ENCODE measurements around the gene GBP5.
"Not testable (repeated sequence)": the region's sequence is repeated elsewhere in the genome, so short reads cannot be mapped to it uniquely, and the experiment has no call there.

Gene GBP5, protein sequence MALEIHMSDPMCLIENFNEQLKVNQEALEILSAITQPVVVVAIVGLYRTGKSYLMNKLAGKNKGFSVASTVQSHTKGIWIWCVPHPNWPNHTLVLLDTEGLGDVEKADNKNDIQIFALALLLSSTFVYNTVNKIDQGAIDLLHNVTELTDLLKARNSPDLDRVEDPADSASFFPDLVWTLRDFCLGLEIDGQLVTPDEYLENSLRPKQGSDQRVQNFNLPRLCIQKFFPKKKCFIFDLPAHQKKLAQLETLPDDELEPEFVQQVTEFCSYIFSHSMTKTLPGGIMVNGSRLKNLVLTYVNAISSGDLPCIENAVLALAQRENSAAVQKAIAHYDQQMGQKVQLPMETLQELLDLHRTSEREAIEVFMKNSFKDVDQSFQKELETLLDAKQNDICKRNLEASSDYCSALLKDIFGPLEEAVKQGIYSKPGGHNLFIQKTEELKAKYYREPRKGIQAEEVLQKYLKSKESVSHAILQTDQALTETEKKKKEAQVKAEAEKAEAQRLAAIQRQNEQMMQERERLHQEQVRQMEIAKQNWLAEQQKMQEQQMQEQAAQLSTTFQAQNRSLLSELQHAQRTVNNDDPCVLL

GRCh38 chr1:89272269-89273041, at the start of gene GBP5:
Gene GBP5 (minus strand): TSS chr1:89272860. CDS start chr1:89269555, 3,305 bp downstream.
- not testable (repeated sequence) for DNase-seq (ENCODE audit: low read depth in 2 of 2)

- DNase-seq (ENCODE audit: low read depth in 2 of 2) = no peak
Observed at GRCh38 chr1:89322402-89322801, 49.7 kb upstream of the GBP5 start.

GRCh38 chr1:89312572-89312971, 39.9 kb upstream of the GBP5 start:
- DNase-seq (ENCODE audit: low read depth in 2 of 2) = no peak

- no peak for DNase-seq (ENCODE audit: low read depth in 2 of 2)
Observed at GRCh38 chr1:89311757-89312156, 39.1 kb upstream of the GBP5 start.

DNA sequence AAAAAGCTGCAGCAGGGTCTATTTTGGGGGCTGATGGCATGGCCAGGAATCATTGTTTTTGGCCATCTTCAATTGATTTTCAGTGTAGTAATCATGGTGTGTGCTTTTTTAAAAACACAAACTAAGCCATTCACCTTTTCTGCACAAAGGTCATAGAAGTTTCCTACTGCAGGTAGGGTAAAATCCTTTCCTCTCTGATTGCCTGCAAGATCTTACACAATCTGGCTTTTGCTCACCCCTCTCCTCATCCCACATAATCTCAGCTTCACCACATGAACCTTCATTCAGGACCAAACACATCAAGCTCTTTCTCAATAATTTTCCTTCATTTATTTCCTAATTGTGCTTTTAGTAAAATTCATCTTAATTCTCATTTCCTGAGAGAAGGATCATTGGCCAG, 38.3 kb upstream of the GBP5 start:
- no peak for DNase-seq (ENCODE audit: low read depth in 2 of 2)

DNA sequence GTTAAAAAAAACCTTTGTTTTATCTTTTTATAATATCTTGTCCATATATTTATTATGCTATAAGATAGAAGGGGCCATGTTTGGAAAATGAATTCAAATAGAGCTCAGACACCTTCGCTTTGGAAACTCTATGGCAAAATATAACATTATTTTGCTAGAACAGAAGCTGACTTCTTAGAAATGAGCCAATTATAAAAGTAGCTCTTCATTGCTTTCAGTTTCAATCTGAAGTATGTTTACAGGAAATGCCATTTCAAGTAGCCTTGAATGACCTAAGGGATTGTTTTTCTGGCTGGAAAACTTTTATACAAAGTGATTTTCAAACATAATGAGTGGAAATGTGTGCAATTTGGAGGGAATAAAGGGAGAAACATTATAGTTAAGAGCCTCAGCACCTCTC, 37.8 kb upstream of the GBP5 start:
- DNase-seq (ENCODE audit: low read depth in 2 of 2) = no peak

DNA sequence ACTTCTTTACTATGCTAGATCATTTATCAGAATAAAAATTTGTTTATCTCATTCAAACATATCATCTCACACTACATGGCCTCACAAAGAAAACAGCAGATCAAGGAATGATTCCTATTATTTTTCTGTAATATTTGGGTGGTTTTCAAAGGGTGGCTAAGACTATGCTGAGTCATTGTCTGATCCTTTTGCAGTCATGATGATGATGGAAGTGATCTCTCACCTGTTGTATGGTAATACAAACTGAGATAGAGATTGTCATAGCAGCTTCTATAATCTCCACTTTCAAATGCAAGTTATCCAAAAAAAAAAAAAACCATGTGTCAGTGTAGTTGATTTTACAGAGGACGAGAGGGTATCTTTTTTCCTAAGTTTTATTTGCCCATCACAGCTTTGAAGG, 37.2 kb upstream of the GBP5 start:
- DNase-seq (ENCODE audit: low read depth in 2 of 2) = no peak

GRCh38 chr1:89306273-89306672, 33.6 kb upstream of the GBP5 start:
- DNase-seq (ENCODE audit: low read depth in 2 of 2) = no peak

DNA sequence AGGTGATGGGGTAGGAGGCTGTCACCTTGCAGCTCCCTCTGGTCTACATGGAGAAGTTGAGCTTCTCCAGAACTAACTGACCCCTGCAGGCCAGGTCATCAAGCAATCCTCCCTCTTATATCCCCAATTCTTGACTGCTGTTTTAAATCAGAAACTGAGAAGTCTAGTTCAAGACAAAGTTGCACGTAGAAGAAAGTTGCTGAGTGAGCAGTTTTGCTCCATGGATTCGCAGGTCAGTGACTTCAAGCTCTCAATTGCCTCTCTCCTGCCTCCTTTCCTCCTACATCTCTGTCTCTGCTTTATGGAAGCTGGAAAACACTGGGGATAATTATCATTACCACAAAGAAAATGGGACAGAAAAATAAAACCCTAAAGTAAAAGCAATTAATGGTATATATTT, 32.8 kb upstream of the GBP5 start:
- DNase-seq (ENCODE audit: low read depth in 2 of 2) = no peak

- DNase-seq (ENCODE audit: low read depth in 2 of 2) = no peak
Observed at GRCh38 chr1:89304572-89305230, 32.0 kb upstream of the GBP5 start.

DNA sequence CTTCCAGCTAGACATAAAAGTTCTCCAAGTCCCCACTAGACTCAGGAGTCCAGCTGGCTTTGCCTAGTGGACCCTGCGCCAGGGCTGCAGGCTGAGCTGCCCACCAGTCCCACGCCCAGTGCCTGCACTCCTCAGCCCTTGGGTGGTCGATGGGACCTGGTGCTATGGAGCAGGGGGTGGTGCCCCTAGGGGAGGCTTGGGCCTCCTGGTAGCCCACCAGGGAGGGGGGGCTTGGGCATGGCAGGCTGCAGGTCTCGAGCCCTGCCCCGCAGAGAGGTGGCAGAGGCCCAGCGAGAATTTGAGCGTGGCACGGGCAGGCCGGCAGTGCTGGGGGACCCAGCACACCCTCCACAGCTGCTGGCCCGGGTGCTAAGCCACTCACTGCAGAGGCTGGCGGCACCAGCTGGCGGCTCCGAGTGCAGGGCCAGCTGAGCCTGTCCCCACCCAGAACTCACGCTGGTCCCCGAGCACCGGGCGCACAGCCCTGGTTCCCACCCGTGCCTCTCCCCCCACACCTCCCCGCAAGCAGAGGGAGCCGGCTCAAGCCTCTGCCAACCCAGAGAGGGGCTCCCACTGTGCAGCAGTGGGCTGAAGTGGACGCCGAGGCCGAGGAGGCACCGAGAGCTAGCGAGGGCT, 30.2 kb upstream of the GBP5 start:
- DNase-seq (ENCODE audit: low read depth in 2 of 2) = no peak

DNA sequence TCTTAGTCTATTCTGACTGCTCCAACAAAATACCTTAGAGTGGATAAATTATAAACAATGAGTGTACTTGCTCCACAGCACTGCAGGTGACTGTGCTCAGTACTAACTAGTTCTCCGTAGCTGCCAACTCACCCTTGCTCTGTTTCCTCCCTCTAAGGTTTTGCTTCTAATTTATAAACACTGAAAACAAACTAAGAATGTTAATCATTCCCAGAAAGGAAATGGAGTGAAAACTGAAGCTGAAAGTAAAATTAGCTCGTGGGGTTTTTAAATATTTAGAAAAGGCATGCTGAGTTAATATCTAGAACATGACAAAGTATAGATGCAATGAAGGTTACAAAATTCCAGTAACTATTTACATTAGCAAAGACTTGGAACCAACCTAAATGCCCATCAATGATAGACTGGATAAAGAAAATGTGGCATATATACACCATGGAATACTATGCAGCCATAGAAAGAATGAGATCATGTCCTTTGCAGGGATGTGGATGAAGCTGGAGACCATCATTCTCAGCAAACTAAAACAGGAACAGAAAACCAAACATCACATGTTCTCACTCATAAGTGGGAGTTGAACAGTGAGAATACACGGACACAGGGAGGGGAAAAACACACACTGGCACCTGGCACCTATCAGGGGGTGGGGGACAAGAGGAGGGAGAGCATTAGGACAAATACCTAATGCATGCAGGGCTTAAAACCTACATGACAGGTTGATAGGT, 27.2 kb upstream of the GBP5 start:
- DNase-seq (ENCODE audit: low read depth in 2 of 2) = not testable (repeated sequence)

GRCh38 chr1:89298461-89298860, 25.8 kb upstream of the GBP5 start:
- no peak for DNase-seq (ENCODE audit: low read depth in 2 of 2)

DNA sequence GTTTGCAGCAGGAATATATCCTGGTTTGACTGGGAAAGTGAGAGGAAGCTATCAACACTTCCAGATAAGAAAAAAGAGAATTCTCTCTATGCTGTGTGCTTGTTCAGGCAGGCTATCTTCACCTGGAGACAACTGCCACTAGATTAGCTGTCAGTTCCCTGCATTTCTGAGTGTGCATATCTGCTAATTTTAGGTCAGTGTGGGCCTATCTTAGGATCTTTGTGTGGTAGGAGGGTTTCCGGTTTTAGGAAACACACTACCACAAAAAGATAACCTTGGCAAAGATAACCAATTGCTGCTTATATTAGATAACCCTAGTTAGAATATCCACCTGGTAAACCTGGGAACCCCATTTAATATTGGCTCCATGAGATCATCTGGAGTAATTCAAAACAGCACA, 22.5 kb upstream of the GBP5 start:
- no peak for DNase-seq (ENCODE audit: low read depth in 2 of 2)

GRCh38 chr1:89291276-89291675, 18.6 kb upstream of the GBP5 start:
- no peak for DNase-seq (ENCODE audit: low read depth in 2 of 2)

- no peak for DNase-seq (ENCODE audit: low read depth in 2 of 2)
Observed at GRCh38 chr1:89288051-89288340, 15.3 kb upstream of the GBP5 start.

DNA sequence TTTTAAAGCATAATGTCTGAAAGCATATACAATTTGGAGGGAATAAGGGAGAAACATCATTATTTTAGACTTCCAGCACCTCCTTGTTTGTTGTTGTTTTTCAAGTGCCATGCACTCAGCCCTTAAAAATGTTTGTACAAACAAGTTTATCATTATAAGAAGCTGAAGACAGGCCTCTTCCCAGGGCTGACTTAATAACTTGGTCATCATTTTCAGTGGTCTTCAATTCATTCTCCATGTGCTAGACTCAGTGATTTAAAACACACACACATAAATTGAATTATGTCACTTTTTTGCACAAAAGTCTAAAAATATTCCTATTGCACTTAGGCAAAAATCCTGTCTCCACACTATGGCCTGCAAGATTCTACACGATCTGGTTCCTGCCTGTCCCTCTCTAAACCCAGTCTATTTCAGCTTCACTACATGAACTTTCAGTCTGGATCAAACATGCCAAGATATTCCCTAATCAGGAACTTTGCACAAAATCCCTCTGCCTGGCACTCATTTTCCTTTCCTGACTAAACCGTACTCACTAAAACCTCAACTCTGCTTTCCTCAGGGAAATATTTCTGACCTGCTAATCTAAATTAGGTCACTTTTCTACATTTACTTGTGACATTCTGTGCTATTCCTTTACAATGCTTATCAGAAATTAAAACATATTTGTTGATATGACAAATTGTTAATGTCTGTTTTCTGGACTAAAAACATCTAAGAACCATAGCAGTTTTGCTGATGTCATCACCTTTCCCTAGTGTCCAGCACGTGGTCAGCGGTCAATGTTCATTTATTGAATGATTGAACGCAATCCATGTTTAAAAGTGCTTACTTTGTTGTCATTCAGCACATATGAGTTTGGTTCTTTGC, 14.8 kb upstream of the GBP5 start:
- no peak for DNase-seq (ENCODE audit: low read depth in 2 of 2)

GRCh38 chr1:89286549-89287180, 14.0 kb upstream of the GBP5 start:
- no peak for DNase-seq (ENCODE audit: low read depth in 2 of 2)

DNA sequence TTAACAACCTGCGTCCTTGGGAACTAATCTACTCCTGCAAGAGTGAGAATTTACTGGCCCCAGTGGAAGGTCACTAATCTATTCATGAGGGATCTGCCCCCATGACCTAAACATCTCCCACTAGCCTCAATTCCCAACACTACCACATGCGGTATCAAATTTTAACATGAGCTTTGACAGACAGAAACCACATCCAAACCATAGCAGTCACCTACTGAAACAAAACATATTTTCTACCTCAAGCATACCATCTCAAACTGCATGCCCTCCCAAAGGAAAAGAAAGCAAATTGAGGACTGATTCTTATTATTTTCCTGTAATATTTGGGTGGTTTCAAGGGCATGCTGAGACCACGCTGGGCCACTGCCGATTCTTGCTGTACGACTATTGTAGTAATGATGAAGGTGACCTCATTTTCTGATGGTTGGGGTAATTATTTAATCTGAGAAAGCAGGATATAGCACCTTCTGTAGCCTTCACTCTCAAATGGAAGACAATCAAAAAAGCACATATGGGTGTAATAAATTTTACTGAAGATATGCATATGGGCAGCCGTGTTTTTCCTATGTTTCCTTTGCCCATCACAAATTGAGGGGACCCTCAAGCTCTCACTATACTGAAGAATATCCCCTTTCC, 13.2 kb upstream of the GBP5 start:
- no peak for DNase-seq (ENCODE audit: low read depth in 2 of 2)

All from stimulated activated CD8-positive, alpha-beta memory T cell treated with anti-CD3 and anti-CD28 coated beads, Interleukin-7, amount 100 ng/mL, for 1 hour (primary cell).